HL-60/S4 (cell line): Measurements from ENCODE around the gene RGS16.

Experiments
- in situ Hi-C: fragments of 300-500 bp; cut with MboI; formaldehyde crosslinking; loops from 2 replicates; pipeline ENCODE4 v1.14.3; 2022; ENCODE audit warnings: low sequenced_read_pairs

Gene RGS16

DNA sequence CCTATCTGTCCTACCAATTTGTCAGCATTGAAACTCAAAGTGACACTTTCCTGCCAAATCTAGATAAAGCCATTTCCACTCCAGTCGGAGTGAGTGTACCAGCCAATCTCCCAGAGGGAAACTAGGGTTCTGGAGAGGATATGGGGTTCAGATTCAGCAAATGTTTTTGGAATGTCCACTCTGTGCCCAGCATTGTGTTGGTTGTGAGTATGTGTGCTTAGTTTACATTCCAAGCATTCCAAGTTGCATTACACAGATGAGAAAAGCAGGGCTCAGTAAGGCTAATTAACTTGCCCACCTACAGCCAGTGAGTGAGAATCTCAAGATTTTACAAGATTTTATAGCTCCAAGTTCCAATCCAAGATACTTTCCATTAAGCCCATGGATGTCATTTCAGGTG, 26.4 kb upstream of the RGS16 start:
- in situ Hi-C loops = no loop called here

DNA sequence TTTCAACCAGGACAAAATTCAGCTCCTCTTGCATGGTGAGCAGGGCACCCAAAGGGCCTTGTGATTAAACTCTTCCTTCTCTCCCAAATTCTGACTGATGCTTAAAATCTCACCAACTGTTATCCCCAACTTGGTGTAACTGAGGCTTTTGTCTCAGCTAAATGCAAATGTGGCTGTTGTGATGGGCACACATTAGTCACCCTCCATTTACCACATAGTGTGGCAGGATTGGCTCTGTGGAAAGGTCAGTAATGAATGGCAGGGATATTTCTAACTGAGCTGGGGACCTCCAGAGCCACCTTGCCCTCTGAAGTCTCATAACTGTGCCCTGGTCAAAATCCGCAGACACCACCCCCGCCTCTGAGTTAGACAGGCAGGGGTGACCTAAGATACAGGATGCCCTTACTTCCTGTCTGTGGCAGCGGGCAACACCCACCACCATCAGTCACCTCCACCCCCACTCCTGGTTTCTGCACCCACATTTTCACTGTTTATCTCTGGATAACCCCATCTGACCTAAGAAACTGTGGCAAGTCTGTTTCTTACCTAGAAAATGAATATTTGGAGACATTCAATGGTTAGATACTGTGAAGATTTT, 25.4 kb upstream of the RGS16 start:
- in situ Hi-C loops = no loop called here

- in situ Hi-C loops = no loop called here
Measured at GRCh38 chr1:182629080-182629479, 24.9 kb upstream of the RGS16 start.

GRCh38 chr1:182628657-182629056, 24.5 kb upstream of the RGS16 start:
- in situ Hi-C loops = no loop called here

GRCh38 chr1:182627622-182628021, 23.4 kb upstream of the RGS16 start:
- in situ Hi-C loops = no loop called here

GRCh38 chr1:182626527-182626926, 22.3 kb upstream of the RGS16 start:
- in situ Hi-C loops = no loop called here

GRCh38 chr1:182625719-182626504, 21.7 kb upstream of the RGS16 start:
- in situ Hi-C loops = no loop called here

DNA sequence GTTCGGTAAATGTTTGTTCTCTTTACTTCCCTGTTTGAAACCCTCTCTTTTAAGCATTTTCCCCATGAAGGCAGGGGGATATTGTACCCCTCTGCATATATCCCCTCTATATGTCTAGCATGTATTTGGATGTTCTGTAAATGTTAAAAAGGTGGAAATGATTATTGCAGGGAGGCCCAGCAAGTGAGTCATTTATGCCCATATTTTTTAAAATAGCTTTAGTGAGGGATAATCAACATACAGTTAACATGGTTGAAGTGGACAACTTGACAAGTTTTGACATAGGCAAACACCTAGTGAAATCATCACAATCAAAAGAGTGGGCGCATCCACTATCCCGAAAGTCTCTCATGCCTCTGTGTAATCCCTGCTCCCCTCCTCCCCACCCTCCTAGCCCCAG, 20.8 kb upstream of the RGS16 start:
- in situ Hi-C loops = no loop called here

DNA sequence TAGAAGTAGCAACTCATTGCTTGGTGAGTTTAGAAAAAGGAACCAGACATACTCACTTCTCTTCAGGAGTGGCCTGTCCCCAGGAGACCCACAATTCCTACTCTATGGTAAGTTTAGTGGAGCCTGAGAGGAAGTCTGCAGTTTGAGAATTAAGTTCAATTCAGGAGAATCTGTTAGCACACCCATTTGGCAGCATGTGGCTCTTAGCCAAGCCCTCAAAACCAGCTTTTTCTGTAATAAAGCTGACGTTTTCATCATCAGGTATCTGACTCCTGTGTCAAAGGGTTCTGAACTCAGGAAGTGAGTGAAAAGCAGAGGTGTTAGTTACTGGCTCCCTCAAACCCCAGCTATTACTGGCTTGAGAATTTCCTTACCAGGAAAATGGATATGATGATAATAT, 20.4 kb upstream of the RGS16 start:
- in situ Hi-C loops = no loop called here

- in situ Hi-C loops = no loop called here
Measured at GRCh38 chr1:182622901-182623528, 18.8 kb upstream of the RGS16 start.

- in situ Hi-C loops = no loop called here
Measured at GRCh38 chr1:182621906-182622305, 17.7 kb upstream of the RGS16 start.

DNA sequence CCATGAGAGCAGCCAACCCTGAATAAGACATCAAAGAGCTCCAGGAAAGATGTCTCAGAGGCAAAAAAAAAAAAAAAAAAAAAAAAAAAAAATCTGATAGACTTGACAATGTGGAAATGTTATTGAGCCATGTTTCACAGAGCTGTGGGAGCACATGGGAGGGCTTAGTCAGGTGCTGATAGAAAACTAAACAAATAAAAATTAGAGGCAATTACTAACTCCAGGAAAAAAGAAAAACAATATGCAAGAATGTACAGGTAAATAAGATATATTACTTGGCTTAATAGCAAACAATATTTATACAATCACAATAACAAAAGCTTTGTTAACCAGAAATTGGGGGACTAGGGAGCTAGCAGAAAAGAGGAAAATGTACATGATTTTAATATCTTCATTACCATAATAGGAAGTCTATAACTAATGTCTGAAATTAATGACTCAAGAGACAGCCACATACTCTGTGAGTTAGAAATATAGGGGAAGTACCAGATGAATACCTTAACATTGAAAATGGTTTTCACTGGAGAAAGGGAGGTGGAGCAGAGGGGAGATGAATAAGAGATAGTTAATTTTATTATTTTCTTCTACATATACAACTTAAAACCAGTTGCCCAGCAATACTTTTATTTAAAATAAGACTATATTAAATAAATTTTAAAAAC, 16.9 kb upstream of the RGS16 start:
- in situ Hi-C loops = no loop called here

DNA sequence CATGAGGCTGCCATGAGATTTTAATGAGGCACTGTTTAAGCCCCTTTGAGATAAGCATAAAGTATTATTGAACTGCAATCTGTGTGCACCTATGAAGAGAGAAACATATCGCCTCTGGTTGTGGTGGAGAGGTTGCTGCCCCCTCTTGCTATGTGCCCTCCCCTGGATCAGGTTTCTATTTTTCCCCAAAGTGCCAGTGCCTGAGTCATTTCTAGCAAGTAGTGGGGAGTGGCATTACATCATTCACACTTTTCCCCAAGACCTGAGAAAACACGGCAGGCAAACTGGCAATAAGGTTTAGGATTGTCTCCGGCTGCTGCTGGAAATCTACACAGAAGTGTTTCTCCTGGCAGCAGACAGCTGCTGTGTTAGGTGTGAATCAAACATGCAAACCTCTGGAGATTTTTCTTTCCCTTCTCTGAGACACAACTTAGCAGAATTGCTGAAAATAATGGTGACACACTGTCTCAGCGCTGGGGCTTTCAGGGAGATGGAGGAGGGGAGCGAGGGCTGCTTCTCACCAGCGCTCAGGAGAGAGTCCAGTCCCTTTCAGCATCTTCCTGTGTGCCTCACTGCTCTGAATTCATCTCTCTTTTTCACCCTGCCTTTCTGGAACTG, 13.7 kb upstream of the RGS16 start:
- in situ Hi-C loops = no loop called here

- in situ Hi-C loops = no loop called here
Measured at GRCh38 chr1:182617014-182617429, 12.8 kb upstream of the RGS16 start.

GRCh38 chr1:182616130-182617013, 12.2 kb upstream of the RGS16 start:
- in situ Hi-C loops = no loop called here

- in situ Hi-C loops = no loop called here
Measured at GRCh38 chr1:182615468-182616129, 11.4 kb upstream of the RGS16 start.

- in situ Hi-C loops = no loop called here
Measured at GRCh38 chr1:182614796-182615454, 10.7 kb upstream of the RGS16 start.

GRCh38 chr1:182611787-182612186, 7.6 kb upstream of the RGS16 start:
- in situ Hi-C loops = no loop called here

DNA sequence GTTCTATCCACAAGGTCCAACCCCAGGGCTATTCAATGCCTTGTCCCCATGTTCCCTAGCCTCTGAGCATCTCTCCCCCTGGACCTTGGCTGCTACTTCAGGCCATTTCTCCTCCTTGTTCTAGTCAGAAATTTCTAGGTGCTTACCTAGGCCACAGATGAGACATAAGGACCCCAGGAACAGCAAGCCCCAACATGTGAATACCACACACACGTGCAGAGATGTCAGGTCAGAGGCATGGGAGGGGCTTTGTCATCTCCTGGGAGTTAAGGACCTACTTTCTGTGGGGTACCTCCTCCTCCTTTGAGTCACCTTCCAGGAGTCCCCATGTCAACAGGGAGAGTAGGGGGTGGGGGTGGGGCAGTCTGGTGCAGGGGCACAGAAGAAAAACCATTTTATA, 7.1 kb upstream of the RGS16 start:
- in situ Hi-C loops = no loop called here
